ENCODE results near the gene FBLN1.

- TF ChIP-seq CTCF (IDR thresholded peaks at IDR 0.05; ENCODE audit: extremely low read depth in 1 of 2, insufficient read depth in 1 of 2, low read depth in 1 of 2, low read length in 2 of 2) (no peak), MAX (IDR thresholded peaks at IDR 0.05; ENCODE audit: insufficient read depth, insufficient read length) (no peak), POLR2A (IDR thresholded peaks at IDR 0.05; ENCODE audit: low read depth, low read length) (no peak), EZH2 (IDR thresholded peaks at IDR 0.05; ENCODE audit: borderline replicate concordance, low read depth, low read length, severe bottlenecking) (no peak), POLR2AphosphoS5 (IDR thresholded peaks at IDR 0.05; ENCODE audit: insufficient read depth, low read depth, low read length) (no peak), MYC (IDR thresholded peaks at IDR 0.05; ENCODE audit: low read depth, low read length) (no peak), JUN (IDR thresholded peaks at IDR 0.05; ENCODE audit: borderline replicate concordance, insufficient read depth, insufficient read length, low read depth) (no peak), GATA2 (IDR thresholded peaks at IDR 0.05; ENCODE audit: insufficient read depth, insufficient read length, low read depth, low read length) (no peak)
Observed at GRCh38 chr22:45562537-45563361, 60.1 kb downstream of the FBLN1 start.

All from endothelial cell of umbilical vein (primary cell).